HL-60 (cell line): ENCODE results near the gene ST6GALNAC4.

ENCODE experiments used
- DNase-seq, 2 experiments: peaks; one replicate each; pipeline ENCODE4 v3.0.0-alpha.2; 2010 to 2020; ENCODE audit warnings: low read depth in 1 of 2, low spot score in 1 of 2
- H3K27ac ChIP-seq: fragments of 250-450 bp; sonication (Bioruptor Pico); replicated peaks from 2 replicates; pipeline ENCODE4 v1.5.1; 2020; ENCODE audit warnings: mild to moderate bottlenecking, moderate library complexity
- H3K27me3 ChIP-seq: fragments of 250-450 bp; sonication (Bioruptor Pico); 2 replicates; pipeline ENCODE4 v1.5.1; 2021; ENCODE audit warnings: mild to moderate bottlenecking, moderate library complexity; ENCODE audit not compliant: insufficient read depth, poor library complexity, severe bottlenecking
- H3K4me3 ChIP-seq: replicated peaks from 2 replicates; pipeline ENCODE4 v1.5.1; 2011; ENCODE audit warnings: mild to moderate bottlenecking, control low read depth, low read length; ENCODE audit not compliant: insufficient read depth
- CTCF ChIP-seq: IDR thresholded peaks from one replicate; pipeline ENCODE4 v1.5.1; 2011; ENCODE audit warnings: low read length, control low read depth, inconsistent platforms; ENCODE audit not compliant: insufficient read depth
- GABPA ChIP-seq: IDR thresholded peaks from 2 replicates; pipeline ENCODE4 v1.6.1; 2012; ENCODE audit warnings: low read depth
- POLR2AphosphoS5 ChIP-seq: IDR thresholded peaks from 2 replicates; pipeline ENCODE4 v1.6.1; 2012; ENCODE audit warnings: low read depth
- REST ChIP-seq: IDR thresholded peaks from 2 replicates; pipeline ENCODE4 v1.6.1; 2012; ENCODE audit warnings: low read depth; ENCODE audit not compliant: insufficient replicate concordance
- SPI1 ChIP-seq: IDR thresholded peaks from 2 replicates; pipeline ENCODE4 v1.6.1; 2012; ENCODE audit warnings: low read depth, mild to moderate bottlenecking, borderline replicate concordance

ST6GALNAC4 gene

GRCh38 chr9:127896395-127897192 lies 20.2 kb downstream of the ST6GALNAC4 start:
- Histone ChIP-seq H3K27ac (no peak overlapping the region), H3K4me3 (no peak overlapping the region), H3K27me3 (no peaks in the 10 kb centered on the region)
- DNase-seq, result no peak
- TF ChIP-seq POLR2AphosphoS5 (no peak), SPI1 (no peak), GABPA (no peak), REST (no peak), CTCF (no peak)

- no peak for DNase-seq
- Histone ChIP-seq H3K4me3 (no peak overlapping the region), H3K27me3 (no peaks in the 10 kb centered on the region), H3K27ac (no peak overlapping the region)
- TF ChIP-seq GABPA, result no peak
- no peak for TF ChIP-seq POLR2AphosphoS5
- TF ChIP-seq REST, result no peak
- TF ChIP-seq CTCF, result no peak
- no peak for TF ChIP-seq SPI1
These were observed 21.0 kb downstream of the ST6GALNAC4 start for GRCh38 chr9:127895811-127896210.

GRCh38 chr9:127893392-127893791 lies 23.4 kb downstream of the ST6GALNAC4 start:
- no peaks in the 10 kb centered on the region for H3K27me3 ChIP-seq
- no peak for DNase-seq
- no peak overlapping the region for H3K27ac ChIP-seq
- H3K4me3 ChIP-seq, result no peak overlapping the region
- TF ChIP-seq REST (no peak), CTCF (no peak), SPI1 (no peak), POLR2AphosphoS5 (no peak), GABPA (no peak)
